Measurements from ENCODE around the gene HSP90AB1.
A peak's percentile ranks its signal among the peaks of the same experiment; 100 is the strongest.

HSP90AB1 gene

GRCh38 chr6:44255871-44256774 lies 9.2 kb downstream of the HSP90AB1 start:
- no peak for DNase-seq

GRCh38 chr6:44256775-44257024 lies 9.8 kb downstream of the HSP90AB1 start:
- no peak for DNase-seq

- DNase-seq = no peak
Measured at GRCh38 chr6:44257025-44257752, 10.3 kb downstream of the HSP90AB1 start, which contains the start of gene SLC35B2. Gene SLC35B2 (minus strand): TSS chr6:44257528. CDS start chr6:44257410, 118 bp downstream.

- DNase-seq = no peak
Measured at GRCh38 chr6:44257753-44258324, 10.9 kb downstream of the HSP90AB1 start.

GRCh38 chr6:44258325-44258863 lies 11.5 kb downstream of the HSP90AB1 start:
- no peak for DNase-seq

GRCh38 chr6:44258921-44259320 lies 12.0 kb downstream of the HSP90AB1 start:
- no peak for DNase-seq

GRCh38 chr6:44260011-44260410 lies 13.1 kb downstream of the HSP90AB1 start:
- DNase-seq = no peak

GRCh38 chr6:44260451-44261297 lies 13.8 kb downstream of the HSP90AB1 start:
- no peak for DNase-seq

GRCh38 chr6:44261581-44261980 lies 14.7 kb downstream of the HSP90AB1 start:
- DNase-seq = no peak

GRCh38 chr6:44262467-44263353 lies 15.8 kb downstream of the HSP90AB1 start:
- no peak for DNase-seq

- no peak for DNase-seq
Measured at GRCh38 chr6:44263354-44264100, 16.6 kb downstream of the HSP90AB1 start.

- peak; percentile 67 for DNase-seq
Measured at GRCh38 chr6:44264154-44265006, 17.5 kb downstream of the HSP90AB1 start.

- DNase-seq = peak; percentile 33
Measured at GRCh38 chr6:44265007-44265721, 18.3 kb downstream of the HSP90AB1 start, which contains the start of gene NFKBIE. Gene NFKBIE (minus strand): TSS chr6:44265551. CDS start chr6:44265346, 205 bp downstream.

GRCh38 chr6:44265722-44266233 lies 18.9 kb downstream of the HSP90AB1 start:
- DNase-seq = no peak

GRCh38 chr6:44266347-44266746 lies 19.4 kb downstream of the HSP90AB1 start:
- DNase-seq = no peak

GRCh38 chr6:44267252-44267651 lies 20.4 kb downstream of the HSP90AB1 start:
- no peak for DNase-seq

GRCh38 chr6:44268095-44268628 lies 21.3 kb downstream of the HSP90AB1 start:
- no peak for DNase-seq

- no peak for DNase-seq
Measured at GRCh38 chr6:44269178-44269920, 22.4 kb downstream of the HSP90AB1 start.

Data from GF-D8 (cell line).